HepG2 (cell line): ENCODE data around the gene ZNF513. TPM values are rescaled to one million over a fixed set of nuclear protein-coding genes. Genes with fewer than 3 reads are reported as not detected.

Experiments used
- AGO2 ChIP-seq: fragments of 200-400 bp; formaldehyde crosslinking; optimal IDR thresholded peaks from 2 replicates; pipeline ENCODE3; 2017; ENCODE audit warnings: mild to moderate bottlenecking, low read depth, low read length, moderate library complexity
- HMGA1 ChIP-seq: sonication (generic); formaldehyde crosslinking; conservative IDR thresholded peaks from 2 replicates; pipeline ENCODE4 v1.4.0; 2020; ENCODE audit warnings: missing genetic modification reagents
- MEF2D ChIP-seq: sonication (generic); formaldehyde crosslinking; IDR thresholded peaks from 2 replicates; pipeline ENCODE4 v1.5.1; 2020; ENCODE audit warnings: mild to moderate bottlenecking, missing genetic modification reagents
- NBN ChIP-seq: fragments of 450-650 bp; conservative IDR thresholded peaks from 2 replicates; pipeline ENCODE4 v1.6.1; 2017
- NCOA1 ChIP-seq: sonication (generic); formaldehyde crosslinking; IDR thresholded peaks from 2 replicates; pipeline ENCODE4 v1.9.0; 2021; ENCODE audit warnings: missing genetic modification reagents
- ZBTB38 ChIP-seq: sonication (generic); formaldehyde crosslinking; IDR thresholded peaks from 2 replicates; pipeline ENCODE4 v1.5.1; 2020; ENCODE audit warnings: mild to moderate bottlenecking, missing genetic modification reagents
- ZNF335 ChIP-seq: sonication (generic); formaldehyde crosslinking; IDR thresholded peaks from 2 replicates; pipeline ENCODE4 v1.4.0; 2020; ENCODE audit warnings: missing genetic modification reagents
- ZNF839 ChIP-seq: sonication (generic); formaldehyde crosslinking; IDR thresholded peaks from 2 replicates; pipeline ENCODE4 v1.4.0; 2020; ENCODE audit warnings: missing genetic modification reagents, mild to moderate bottlenecking, borderline replicate concordance
- polyA plus RNA-seq, 8 experiments: library from polyadenylated mRNA; depleted of rRNA in 3 of 8; stranded (reverse) in 7 of 8; unstranded in 1 of 8; fragments of >200 nt; fragmentation: Illumina TruSeq in 4 of 8; extraction: Trizol in 4 of 8; gene quantifications; 2 replicates each; pipeline versions ENCODE4 v1.2.1 to v1.2.3, GENCODE V29; 2011 to 2016; ENCODE audit warnings: low read depth in 4 of 8, missing spikeins in 1 of 8, mixed read lengths in 1 of 8; ENCODE audit not compliant: insufficient read depth in 1 of 8
- total RNA-seq, 5 experiments: library from RNA; depleted of rRNA; stranded (reverse); fragments of >200 nt; fragmentation: Illumina TruSeq; extraction: Trizol; gene quantifications; 2 replicates each; pipeline ENCODE4 v1.2.3, GENCODE V29; 2016; ENCODE audit warnings: low read depth in 1 of 5
- TF ChIP-seq, protein P1 (sequence below): sonication (generic); formaldehyde crosslinking; IDR thresholded peaks from 2 replicates; pipeline ENCODE4 v1.4.0; 2020; ENCODE audit warnings: missing genetic modification reagents
- TF ChIP-seq, protein P2 (sequence below), 2 experiments: sonication (generic) in 1 of 2; formaldehyde crosslinking in 1 of 2; IDR thresholded peaks; 2 replicates each; pipeline versions ENCODE4 v1.4.0 to v1.6.1; 2018 to 2020; ENCODE audit warnings: missing genetic modification reagents in 2 of 2, borderline replicate concordance in 1 of 2, low read depth in 1 of 2, mild to moderate bottlenecking in 1 of 2, missing biosample characterization in 1 of 2
- TF ChIP-seq, protein P3 (sequence below): sonication (generic); formaldehyde crosslinking; IDR thresholded peaks from 2 replicates; pipeline ENCODE4 v1.9.0; 2022; ENCODE audit warnings: low read depth, missing genetic modification reagents
- TF ChIP-seq, protein P4 (sequence below): sonication (generic); formaldehyde crosslinking; IDR thresholded peaks from 2 replicates; pipeline ENCODE4 v1.5.0; 2020; ENCODE audit warnings: mild to moderate bottlenecking, missing genetic modification reagents
- TF ChIP-seq, protein P5 (sequence below): IDR thresholded peaks from 2 replicates; pipeline ENCODE4 v1.6.1; 2016; ENCODE audit warnings: low read depth, borderline replicate concordance

Gene ZNF513
- total and polyA plus RNA-seq, 2 of the 13 experiments (the other 11 are each of a cell fraction or from before 2014, with no cell fraction given): 4.9 to 6.3 TPM

DNA sequence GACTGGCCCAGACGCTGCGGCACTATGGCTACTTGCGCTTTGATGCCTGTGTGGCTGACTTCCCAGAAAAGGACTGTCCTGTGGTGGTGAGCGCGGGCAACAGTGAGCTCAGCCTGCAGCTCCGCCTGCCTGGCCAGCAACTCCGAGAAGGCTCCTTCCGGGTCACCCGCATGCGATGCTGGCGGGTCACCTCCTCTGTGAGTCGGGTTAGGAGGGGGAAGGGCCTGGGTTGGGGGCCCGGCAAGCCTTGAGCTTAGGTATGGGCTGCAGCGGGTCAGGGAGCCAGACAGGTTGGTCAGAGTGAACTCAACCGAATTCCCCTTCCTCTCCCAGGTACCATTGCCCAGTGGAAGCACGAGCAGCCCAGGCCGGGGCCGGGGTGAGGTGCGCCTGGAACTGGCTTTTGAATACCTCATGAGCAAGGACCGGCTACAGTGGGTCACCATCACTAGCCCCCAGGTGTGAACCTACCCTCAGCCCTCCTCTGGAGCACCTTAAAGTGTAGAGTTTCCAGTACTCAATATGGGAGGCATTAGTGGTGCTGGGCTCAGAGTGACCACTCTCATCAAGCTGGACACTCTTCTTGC is 4.9 kb downstream of the ZNF513 start (continued):
- TF ChIP-seq, protein P1, sequence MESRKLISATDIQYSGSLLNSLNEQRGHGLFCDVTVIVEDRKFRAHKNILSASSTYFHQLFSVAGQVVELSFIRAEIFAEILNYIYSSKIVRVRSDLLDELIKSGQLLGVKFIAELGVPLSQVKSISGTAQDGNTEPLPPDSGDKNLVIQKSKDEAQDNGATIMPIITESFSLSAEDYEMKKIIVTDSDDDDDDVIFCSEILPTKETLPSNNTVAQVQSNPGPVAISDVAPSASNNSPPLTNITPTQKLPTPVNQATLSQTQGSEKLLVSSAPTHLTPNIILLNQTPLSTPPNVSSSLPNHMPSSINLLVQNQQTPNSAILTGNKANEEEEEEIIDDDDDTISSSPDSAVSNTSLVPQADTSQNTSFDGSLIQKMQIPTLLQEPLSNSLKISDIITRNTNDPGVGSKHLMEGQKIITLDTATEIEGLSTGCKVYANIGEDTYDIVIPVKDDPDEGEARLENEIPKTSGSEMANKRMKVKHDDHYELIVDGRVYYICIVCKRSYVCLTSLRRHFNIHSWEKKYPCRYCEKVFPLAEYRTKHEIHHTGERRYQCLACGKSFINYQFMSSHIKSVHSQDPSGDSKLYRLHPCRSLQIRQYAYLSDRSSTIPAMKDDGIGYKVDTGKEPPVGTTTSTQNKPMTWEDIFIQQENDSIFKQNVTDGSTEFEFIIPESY (CRISPR knock-in tag): 0 out of 2 replicates have a peak, but pooled peaks have one; percentile 16
- TF ChIP-seq MEF2D: no peak
- no peak for TF ChIP-seq ZNF839
- 0 out of 2 replicates have a peak, but pooled peaks have one; percentile 19 for TF ChIP-seq ZBTB38
- TF ChIP-seq ZNF335 (CRISPR knock-in tag): no peak
- TF ChIP-seq, protein P2, sequence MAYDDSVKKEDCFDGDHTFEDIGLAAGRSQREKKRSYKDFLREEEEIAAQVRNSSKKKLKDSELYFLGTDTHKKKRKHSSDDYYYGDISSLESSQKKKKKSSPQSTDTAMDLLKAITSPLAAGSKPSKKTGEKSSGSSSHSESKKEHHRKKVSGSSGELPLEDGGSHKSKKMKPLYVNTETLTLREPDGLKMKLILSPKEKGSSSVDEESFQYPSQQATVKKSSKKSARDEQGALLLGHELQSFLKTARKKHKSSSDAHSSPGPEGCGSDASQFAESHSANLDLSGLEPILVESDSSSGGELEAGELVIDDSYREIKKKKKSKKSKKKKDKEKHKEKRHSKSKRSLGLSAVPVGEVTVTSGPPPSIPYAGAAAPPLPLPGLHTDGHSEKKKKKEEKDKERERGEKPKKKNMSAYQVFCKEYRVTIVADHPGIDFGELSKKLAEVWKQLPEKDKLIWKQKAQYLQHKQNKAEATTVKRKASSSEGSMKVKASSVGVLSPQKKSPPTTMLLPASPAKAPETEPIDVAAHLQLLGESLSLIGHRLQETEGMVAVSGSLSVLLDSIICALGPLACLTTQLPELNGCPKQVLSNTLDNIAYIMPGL (CRISPR knock-in tag; IDR thresholded peaks at IDR 0.05; ENCODE audit: borderline replicate concordance in 1 of 2, low read depth in 1 of 2): no peak
- TF ChIP-seq, protein P3, sequence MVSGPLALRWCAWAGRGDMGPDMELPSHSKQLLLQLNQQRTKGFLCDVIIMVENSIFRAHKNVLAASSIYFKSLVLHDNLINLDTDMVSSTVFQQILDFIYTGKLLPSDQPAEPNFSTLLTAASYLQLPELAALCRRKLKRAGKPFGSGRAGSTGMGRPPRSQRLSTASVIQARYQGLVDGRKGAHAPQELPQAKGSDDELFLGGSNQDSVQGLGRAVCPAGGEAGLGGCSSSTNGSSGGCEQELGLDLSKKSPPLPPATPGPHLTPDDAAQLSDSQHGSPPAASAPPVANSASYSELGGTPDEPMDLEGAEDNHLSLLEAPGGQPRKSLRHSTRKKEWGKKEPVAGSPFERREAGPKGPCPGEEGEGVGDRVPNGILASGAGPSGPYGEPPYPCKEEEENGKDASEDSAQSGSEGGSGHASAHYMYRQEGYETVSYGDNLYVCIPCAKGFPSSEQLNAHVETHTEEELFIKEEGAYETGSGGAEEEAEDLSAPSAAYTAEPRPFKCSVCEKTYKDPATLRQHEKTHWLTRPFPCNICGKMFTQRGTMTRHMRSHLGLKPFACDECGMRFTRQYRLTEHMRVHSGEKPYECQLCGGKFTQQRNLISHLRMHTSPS (CRISPR knock-in tag): no peak
- no peak for TF ChIP-seq NBN
- no peak for TF ChIP-seq NCOA1 (CRISPR knock-in tag)
- TF ChIP-seq AGO2: peak; percentile 90
- TF ChIP-seq, protein P4, sequence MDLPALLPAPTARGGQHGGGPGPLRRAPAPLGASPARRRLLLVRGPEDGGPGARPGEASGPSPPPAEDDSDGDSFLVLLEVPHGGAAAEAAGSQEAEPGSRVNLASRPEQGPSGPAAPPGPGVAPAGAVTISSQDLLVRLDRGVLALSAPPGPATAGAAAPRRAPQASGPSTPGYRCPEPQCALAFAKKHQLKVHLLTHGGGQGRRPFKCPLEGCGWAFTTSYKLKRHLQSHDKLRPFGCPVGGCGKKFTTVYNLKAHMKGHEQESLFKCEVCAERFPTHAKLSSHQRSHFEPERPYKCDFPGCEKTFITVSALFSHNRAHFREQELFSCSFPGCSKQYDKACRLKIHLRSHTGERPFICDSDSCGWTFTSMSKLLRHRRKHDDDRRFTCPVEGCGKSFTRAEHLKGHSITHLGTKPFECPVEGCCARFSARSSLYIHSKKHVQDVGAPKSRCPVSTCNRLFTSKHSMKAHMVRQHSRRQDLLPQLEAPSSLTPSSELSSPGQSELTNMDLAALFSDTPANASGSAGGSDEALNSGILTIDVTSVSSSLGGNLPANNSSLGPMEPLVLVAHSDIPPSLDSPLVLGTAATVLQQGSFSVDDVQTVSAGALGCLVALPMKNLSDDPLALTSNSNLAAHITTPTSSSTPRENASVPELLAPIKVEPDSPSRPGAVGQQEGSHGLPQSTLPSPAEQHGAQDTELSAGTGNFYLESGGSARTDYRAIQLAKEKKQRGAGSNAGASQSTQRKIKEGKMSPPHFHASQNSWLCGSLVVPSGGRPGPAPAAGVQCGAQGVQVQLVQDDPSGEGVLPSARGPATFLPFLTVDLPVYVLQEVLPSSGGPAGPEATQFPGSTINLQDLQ: no peak
- no peak for TF ChIP-seq HMGA1
- TF ChIP-seq, protein P5, sequence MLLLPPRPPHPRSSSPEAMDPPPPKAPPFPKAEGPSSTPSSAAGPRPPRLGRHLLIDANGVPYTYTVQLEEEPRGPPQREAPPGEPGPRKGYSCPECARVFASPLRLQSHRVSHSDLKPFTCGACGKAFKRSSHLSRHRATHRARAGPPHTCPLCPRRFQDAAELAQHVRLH (CRISPR knock-in tag): no peak
